ENCODE data around the gene E2F4.

Gene E2F4

DNA sequence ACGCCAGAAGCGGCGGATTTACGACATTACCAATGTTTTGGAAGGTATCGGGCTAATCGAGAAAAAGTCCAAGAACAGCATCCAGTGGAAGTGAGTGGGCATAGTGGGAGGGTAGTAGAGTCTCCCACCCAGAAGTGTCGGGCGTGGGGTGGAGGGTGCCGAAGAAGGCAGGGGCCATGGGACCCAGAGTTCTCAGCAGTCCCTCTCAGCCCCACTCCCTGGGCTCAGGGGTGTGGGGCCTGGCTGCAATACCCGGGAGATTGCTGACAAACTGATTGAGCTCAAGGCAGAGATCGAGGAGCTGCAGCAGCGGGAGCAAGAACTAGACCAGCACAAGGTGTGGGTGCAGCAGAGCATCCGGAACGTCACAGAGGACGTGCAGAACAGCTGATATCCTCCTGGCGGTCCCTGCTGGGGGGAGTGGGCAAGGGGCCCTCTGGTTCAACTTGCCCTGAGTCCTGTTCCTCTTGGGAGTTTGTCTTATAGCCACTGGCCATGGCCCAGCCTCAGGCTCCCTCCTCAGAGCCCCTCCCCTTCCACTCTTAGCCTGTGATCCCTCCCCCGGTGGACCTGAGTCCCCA, 916 bp downstream of the E2F4 start:
- DNase-seq, result no peak

DNA sequence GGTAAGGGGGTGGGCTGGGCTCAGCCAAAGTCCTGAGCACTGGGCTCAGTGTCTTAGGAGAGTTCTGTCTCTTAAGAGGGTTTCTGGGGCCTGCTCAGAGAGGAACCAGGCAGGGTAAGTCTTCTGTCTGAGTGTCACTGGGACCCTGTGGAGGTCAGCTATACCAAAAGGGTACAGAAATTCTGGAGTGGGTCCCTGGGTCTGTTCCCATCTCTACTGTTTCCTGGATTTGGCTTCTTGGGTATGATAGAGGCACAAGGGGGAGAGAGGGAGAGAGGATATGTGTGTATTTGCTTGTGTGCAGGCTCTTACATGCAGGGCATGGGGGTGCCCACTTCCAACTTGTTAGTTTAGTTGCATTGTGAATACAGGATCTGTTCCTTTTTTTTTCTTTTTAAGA, 1.6 kb downstream of the E2F4 start:
- no peak for DNase-seq

DNA sequence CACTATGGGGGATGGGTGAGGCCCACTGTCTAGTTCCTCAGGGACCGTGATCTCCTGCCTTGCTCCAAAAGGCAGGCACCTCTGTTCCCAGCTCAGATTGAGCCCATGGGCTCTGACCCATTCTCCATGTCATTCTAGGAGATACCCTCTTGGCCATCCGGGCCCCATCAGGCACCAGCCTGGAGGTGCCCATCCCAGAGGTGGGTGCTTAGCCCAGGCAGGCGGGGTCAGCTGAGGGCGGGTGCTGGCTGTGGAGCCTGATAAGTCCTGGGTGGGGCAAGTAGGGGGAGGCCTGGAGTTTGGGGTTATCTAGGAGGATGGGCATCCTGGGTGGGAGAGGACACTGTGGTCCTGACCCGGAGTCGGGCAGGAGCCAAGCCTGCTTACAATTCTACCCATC, 2.3 kb downstream of the E2F4 start:
- DNase-seq, result no peak

DNA sequence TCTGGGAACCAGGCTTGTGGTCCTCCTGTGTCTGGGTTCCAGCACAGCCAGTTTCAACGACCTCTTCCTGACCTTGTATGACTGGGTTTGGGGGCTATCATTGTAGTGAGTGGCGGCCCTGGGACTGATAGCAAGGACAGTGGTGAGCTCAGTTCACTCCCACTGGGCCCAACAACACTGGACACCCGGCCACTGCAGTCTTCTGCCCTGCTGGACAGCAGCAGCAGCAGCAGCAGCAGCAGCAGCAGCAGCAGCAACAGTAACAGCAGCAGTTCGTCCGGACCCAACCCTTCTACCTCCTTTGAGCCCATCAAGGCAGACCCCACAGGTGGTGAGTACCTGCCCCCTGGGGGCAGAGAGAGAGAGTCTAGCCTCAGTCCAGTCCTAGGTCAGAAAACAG, 3.7 kb downstream of the E2F4 start:
- no peak for DNase-seq

- DNase-seq, result no peak
Measured at GRCh38 chr16:67196881-67197280, 4.9 kb downstream of the E2F4 start.

- no peak for DNase-seq
Measured at GRCh38 chr16:67197704-67198103, 5.7 kb downstream of the E2F4 start.

GRCh38 chr16:67198238-67198734, 6.3 kb downstream of the E2F4 start:
- no peak for DNase-seq

GRCh38 chr16:67199011-67199807, 7.3 kb downstream of the E2F4 start, which contains the start of gene ELMO3:
Gene ELMO3 (plus strand): TSS chr16:67199131. CDS start chr16:67199327, 196 bp downstream.
- no peak for DNase-seq

- DNase-seq, result no peak
Measured at GRCh38 chr16:67199808-67200198, 7.8 kb downstream of the E2F4 start.

DNA sequence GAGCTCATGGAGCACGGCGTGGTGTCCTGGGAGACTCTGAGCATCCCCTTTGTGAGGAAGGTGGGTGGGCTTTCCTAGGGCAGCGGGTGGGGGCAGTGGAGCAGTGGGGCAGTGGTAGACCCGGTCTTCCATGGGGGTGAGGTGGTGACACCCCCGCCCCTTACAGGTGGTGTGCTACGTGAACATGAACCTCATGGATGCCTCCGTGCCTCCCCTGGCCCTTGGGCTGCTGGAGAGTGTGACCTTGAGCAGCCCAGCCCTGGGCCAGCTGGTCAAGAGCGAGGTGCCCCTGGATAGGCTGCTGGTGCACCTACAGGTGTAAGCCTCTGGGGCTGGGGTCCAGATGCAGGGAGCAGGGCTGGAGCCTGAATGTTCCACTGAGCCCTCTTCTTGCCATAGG, 8.5 kb downstream of the E2F4 start:
- no peak for DNase-seq

DNA sequence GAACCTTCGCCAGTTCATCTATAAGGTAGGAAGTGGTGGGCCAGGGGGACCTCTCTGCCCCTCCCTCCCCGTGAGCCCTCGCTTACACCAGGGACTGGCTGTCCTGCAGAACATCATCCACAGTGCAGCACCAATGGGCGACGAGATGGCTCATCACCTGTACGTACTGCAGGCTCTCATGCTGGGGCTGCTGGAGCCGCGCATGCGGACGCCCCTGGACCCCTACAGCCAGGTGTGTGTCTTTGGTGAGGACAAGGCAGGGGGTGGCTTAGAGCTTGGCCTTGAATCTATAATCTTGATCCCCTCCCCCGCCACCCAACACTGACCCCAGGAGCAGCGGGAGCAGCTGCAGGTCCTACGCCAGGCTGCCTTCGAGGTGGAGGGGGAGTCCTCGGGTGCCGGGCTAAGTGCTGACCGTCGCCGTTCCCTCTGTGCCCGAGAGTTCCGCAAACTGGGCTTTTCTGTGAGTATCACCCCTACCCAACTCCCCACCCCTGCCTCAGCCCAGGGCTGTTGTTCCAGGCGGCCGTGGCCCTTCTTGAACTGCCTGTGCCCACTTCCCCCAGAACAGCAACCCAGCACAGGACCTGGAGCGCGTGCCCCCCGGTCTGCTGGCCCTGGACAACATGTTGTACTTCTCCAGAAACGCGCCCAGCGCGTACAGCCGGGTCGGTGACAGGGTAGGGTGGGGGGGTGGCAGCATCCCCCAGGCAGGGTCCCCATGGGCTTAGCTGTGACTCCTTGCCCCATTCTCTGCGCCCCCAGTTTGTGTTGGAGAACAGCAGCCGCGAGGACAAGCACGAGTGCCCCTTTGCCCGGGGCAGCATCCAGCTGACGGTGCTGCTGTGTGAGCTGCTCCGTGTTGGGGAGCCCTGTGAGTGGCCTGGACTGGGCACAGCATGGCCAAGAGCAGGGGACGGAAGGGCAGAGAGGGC, 9.7 kb downstream of the E2F4 start:
- no peak for DNase-seq

DNA sequence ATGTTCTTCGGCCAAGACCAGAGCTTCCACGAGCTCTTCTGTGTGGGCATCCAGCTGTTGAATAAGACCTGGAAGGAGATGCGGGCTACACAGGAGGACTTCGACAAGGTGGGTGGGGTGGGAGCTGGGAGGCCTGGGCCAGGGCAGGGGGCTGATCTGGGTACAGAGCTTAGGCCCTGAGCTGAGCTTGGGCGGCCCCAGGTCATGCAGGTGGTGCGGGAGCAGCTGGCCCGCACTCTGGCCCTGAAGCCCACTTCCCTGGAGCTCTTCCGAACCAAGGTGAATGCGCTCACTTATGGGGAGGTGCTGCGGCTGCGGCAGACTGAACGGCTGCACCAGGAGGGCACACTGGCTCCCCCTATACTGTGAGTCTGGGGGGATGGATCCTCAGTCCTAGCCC, 10.5 kb downstream of the E2F4 start:
- no peak for DNase-seq

- no peak for DNase-seq
Measured at GRCh38 chr16:67202956-67203493, 11.1 kb downstream of the E2F4 start.

DNA sequence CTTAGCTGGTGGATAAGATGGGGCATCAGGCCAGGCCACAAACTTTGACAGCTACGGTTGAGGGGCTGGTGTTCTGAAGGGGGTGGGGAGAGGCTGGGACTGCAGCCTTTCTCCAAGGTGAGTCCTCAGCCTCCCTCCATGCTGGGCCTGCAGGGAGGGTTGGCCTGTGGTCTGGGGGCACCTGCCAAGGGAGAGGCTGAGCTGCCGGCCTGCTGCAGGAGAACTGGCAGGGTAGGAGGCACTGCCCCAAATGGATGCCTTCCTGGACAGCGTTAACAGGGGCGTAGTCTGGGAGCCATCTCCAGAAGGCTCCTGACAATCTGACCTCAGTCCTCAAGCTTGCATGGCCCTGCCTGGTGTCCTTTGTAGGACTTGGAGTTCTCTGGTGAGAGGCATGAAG, 12.1 kb downstream of the E2F4 start:
- no peak for DNase-seq

DNA sequence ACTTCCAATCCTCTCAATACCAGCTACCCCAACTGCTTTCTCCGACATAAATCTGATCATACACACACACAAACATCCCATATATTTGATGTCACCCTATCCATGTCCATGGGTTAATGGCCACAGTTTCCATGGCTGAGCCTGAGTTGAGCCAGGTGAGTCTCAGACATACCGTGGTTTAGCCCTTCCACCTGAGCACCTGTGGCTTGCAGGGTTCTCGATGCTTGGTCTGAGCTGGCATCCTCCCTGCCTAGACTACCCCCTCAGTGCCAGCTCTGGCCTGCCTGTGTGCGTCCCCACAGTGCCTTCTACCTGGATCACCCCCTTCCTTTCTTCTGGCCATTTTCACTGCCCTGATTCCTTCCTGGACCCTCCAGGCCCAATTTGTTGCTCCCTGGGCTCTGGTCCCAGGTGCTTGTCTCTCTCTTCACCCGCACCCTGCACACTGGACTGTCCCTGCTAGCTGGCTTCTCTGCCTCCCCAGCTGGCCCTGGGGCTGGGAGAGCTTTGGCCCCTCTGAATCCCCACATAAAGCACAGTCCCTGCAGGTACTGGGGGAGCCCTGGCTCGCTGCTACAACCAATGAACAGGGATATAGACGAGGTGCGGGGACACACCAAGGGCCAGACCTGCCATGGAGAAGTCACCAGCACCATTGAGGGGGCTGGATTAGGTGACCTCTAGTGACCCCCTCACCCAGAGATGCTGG, 14.3 kb downstream of the E2F4 start:
- no peak for DNase-seq

GRCh38 chr16:67206838-67207248, 14.9 kb downstream of the E2F4 start:
- no peak for DNase-seq

- no peak for DNase-seq
Measured at GRCh38 chr16:67207249-67208091, 15.5 kb downstream of the E2F4 start.

GRCh38 chr16:67208154-67208896, 16.4 kb downstream of the E2F4 start:
- no peak for DNase-seq

GRCh38 chr16:67209565-67209964, 17.6 kb downstream of the E2F4 start:
- no peak for DNase-seq

- no peak for DNase-seq
Measured at GRCh38 chr16:67210069-67210937, 18.3 kb downstream of the E2F4 start.

Measured in activated gamma-delta T cell treated with Interleukin-2 at 50 U/mL for 16 hours (primary cell).